Aorta (tissue), 5 donors: ENCODE results near the gene ARHGEF11. TPM values are rescaled to one million over a fixed set of nuclear protein-coding genes. Genes with fewer than 3 reads are reported as not detected.

Experiments used
- ATAC-seq: fragments of 200-7000 bp; cut with Tn5 transposase; one replicate; pipeline ENCODE4 v1.9.1; 2022; ENCODE audit warnings: moderate library complexity; ENCODE audit not compliant: low FRiP score
- DNase-seq, 2 donors: peaks; one replicate each; pipeline ENCODE4 v3.0.0-alpha.2; 2020
- H3K27ac ChIP-seq, 2 donors: one replicate each; pipeline ENCODE4 v1.5.1; 2013; ENCODE audit warnings: low read length in 2 of 2, mild to moderate bottlenecking in 2 of 2, moderate library complexity in 2 of 2, control low read depth in 1 of 2, inconsistent platforms in 1 of 2, low read depth in 1 of 2
- H3K27me3 ChIP-seq, 2 donors: one replicate each; pipeline ENCODE4 v1.6.1; 2013; ENCODE audit warnings: control low read depth in 1 of 2, low read length in 1 of 2, mild to moderate bottlenecking in 1 of 2, moderate library complexity in 1 of 2; ENCODE audit not compliant: insufficient read depth in 2 of 2, control insufficient read depth in 1 of 2
- H3K36me3 ChIP-seq, 2 donors: one replicate each; pipeline ENCODE4 v1.6.1; 2013; ENCODE audit warnings: control low read depth in 1 of 2, low read length in 1 of 2, mild to moderate bottlenecking in 1 of 2; ENCODE audit not compliant: insufficient read depth in 2 of 2, control insufficient read depth in 1 of 2
- H3K4me1 ChIP-seq, 2 donors: one replicate each; pipeline ENCODE4 v1.6.1; 2013; ENCODE audit warnings: low read length in 2 of 2, control low read depth in 1 of 2, mild to moderate bottlenecking in 1 of 2, moderate library complexity in 1 of 2; ENCODE audit not compliant: insufficient read depth in 2 of 2, control insufficient read depth in 1 of 2
- H3K4me3 ChIP-seq, 2 donors: one replicate each; pipeline ENCODE4 v1.5.1; 2013; ENCODE audit warnings: low read length in 2 of 2, control low read depth in 1 of 2, mild to moderate bottlenecking in 1 of 2
- H3K9me3 ChIP-seq: one replicate; pipeline ENCODE4 v1.6.1; 2013; ENCODE audit warnings: mild to moderate bottlenecking, low read length; ENCODE audit not compliant: control insufficient read depth
- WGBS, 2 donors: extraction: QIAGEN DNeasy Blood & Tissue Kit; methylation state at CpG; one replicate each; pipeline ENCODE4 v1.1.7; 2013; 5-methylcytosine and 5-hydroxymethylcytosine counted together
- intact Hi-C, 2 donors: fragments of 100-400 bp; cut with DNase I; formaldehyde crosslinking; loops; one replicate each; pipeline versions ENCODE4 v1.14.2 to v1.15.0; 2022
- polyA plus RNA-seq, 2 donors: library from polyadenylated mRNA; stranded (reverse); fragments of 200-250 nt; gene quantifications; one replicate each; pipeline ENCODE4 v1.2.3, GENCODE V29; 2013
- total RNA-seq, 2 donors: library from RNA; stranded (reverse); fragmentation: NEBNext Ultra II Directional; extraction: Animal tissue kit (Norgen Biotek cat#: 25700); gene quantifications; one replicate each; pipeline ENCODE4 v1.2.1, GENCODE V29; 2021
- donor health status: healthy with polysubstance abuse.
- donor health status: Bipolar disorder and iron deficiency.
- donor health status: DM: no; HTN: no; CAD: no.
- donor health status: DM: no; HTN: no; CAD: no.
- donor health status: DM: yes; HTN: yes; CAD: no.

The ARHGEF11 gene
- total and polyA plus RNA-seq, 4 donors, result 9.3 to 47.8 (median 24.6) TPM

- intact Hi-C loops, result no loop called here
- H3K4me1 ChIP-seq, result no peaks in the 10 kb centered on the region
Measured at GRCh38 chr1:156949127-156949526, 96.4 kb downstream of the ARHGEF11 start.

GRCh38 chr1:156948708-156949107 is 96.8 kb downstream of the ARHGEF11 start:
- Histone ChIP-seq H3K27ac (no peak overlapping the region), H3K4me3 (no peak overlapping the region), H3K9me3 (no peaks in the 10 kb centered on the region), H3K4me1 (no peaks in the 10 kb centered on the region), H3K27me3 (no peaks in the 10 kb centered on the region), H3K36me3 (peaks cover 0 to 15% of the 10 kb centered on the region in 2 donors)
- intact Hi-C loops, result no loop called here
- WGBS, 2 donors, result 56 to 64% methylated on average over 4 of the region's 4 CpGs
- DNase-seq, result no peak
- no peak for ATAC-seq

More at GRCh38 chr1:156949127-156949526, 96.4 kb downstream of the ARHGEF11 start:
- no peaks in the 10 kb centered on the region for H3K9me3 ChIP-seq
- DNase-seq (no peak), ATAC-seq (no peak)
- H3K4me3 ChIP-seq, result no peak overlapping the region
- 92 to 94% methylated on average over 5 of the region's 5 CpGs for WGBS, 2 donors
- H3K36me3 ChIP-seq, result peaks cover 0 to 15% of the 10 kb centered on the region in 2 donors
- H3K27ac ChIP-seq, result no peak overlapping the region
- no peaks in the 10 kb centered on the region for H3K27me3 ChIP-seq

- no peaks in the 10 kb centered on the region for H3K27me3 ChIP-seq
- intact Hi-C loops, result no loop called here
- no peak for ATAC-seq
- no peaks in the 10 kb centered on the region for H3K4me1 ChIP-seq
- DNase-seq, result no peak
- no peak overlapping the region for H3K4me3 ChIP-seq
- no peak overlapping the region for H3K27ac ChIP-seq
- H3K36me3 ChIP-seq, result peaks cover 0 to 17% of the 10 kb centered on the region in 2 donors
- 95 to 96% methylated on average over 17 of the region's 17 CpGs for WGBS, 2 donors
- no peaks in the 10 kb centered on the region for H3K9me3 ChIP-seq
Measured at GRCh38 chr1:156947818-156948525, 97.6 kb downstream of the ARHGEF11 start.

- no peak overlapping the region for H3K27ac ChIP-seq
- no peak for ATAC-seq
- intact Hi-C loops, result no loop called here
- no peak for DNase-seq
- no peaks in the 10 kb centered on the region for H3K27me3 ChIP-seq
- H3K9me3 ChIP-seq, result no peaks in the 10 kb centered on the region
- no peak overlapping the region for H3K4me3 ChIP-seq
- H3K36me3 ChIP-seq, result peaks cover 0 to 17% of the 10 kb centered on the region in 2 donors
- no peaks in the 10 kb centered on the region for H3K4me1 ChIP-seq
- 94 to 96% methylated on average over 9 of the region's 9 CpGs for WGBS, 2 donors
Measured at GRCh38 chr1:156947127-156947526, 98.4 kb downstream of the ARHGEF11 start.

GRCh38 chr1:156945881-156946661 is 99.5 kb downstream of the ARHGEF11 start:
- peaks cover 0 to 13% of the 10 kb centered on the region in 2 donors for H3K36me3 ChIP-seq
- 85 to 88% methylated on average over 11 of the region's 11 CpGs for WGBS, 2 donors
- intact Hi-C loops, result no loop called here

GRCh38 chr1:156944848-156945247 is 100.7 kb downstream of the ARHGEF11 start:
- no peaks in the 10 kb centered on the region for H3K9me3 ChIP-seq
- no peak overlapping the region for H3K4me3 ChIP-seq
- WGBS, 2 donors, result 92 to 93% methylated on average over 8 of the region's 8 CpGs
- H3K27me3 ChIP-seq, result no peaks in the 10 kb centered on the region
- no peaks in the 10 kb centered on the region for H3K4me1 ChIP-seq
- no peak for DNase-seq
- H3K36me3 ChIP-seq, result peaks cover 0 to 13% of the 10 kb centered on the region in 2 donors
- H3K27ac ChIP-seq, result no peak overlapping the region
- intact Hi-C loops, result no loop called here
- no peak for ATAC-seq

More at GRCh38 chr1:156945881-156946661, 99.5 kb downstream of the ARHGEF11 start:
- no peak for ATAC-seq
- Histone ChIP-seq H3K9me3 (no peaks in the 10 kb centered on the region), H3K27ac (no peak overlapping the region), H3K4me1 (no peaks in the 10 kb centered on the region), H3K27me3 (no peaks in the 10 kb centered on the region), H3K4me3 (no peak overlapping the region)
- DNase-seq, result no peak

GRCh38 chr1:156944268-156944667 is 101.3 kb downstream of the ARHGEF11 start:
- no peak overlapping the region for H3K4me3 ChIP-seq
- no peaks in the 10 kb centered on the region for H3K27me3 ChIP-seq
- no peak for DNase-seq
- no peaks in the 10 kb centered on the region for H3K4me1 ChIP-seq
- intact Hi-C loops, result no loop called here
- no peak overlapping the region for H3K27ac ChIP-seq
- WGBS, 2 donors, result 93 to 94% methylated on average over 1 of the region's 1 CpG
- ATAC-seq, result no peak
- H3K9me3 ChIP-seq, result no peaks in the 10 kb centered on the region
- peaks cover 0 to 13% of the 10 kb centered on the region in 2 donors for H3K36me3 ChIP-seq

- 93 to 97% methylated on average over 3 of the region's 3 CpGs for WGBS, 2 donors
- DNase-seq, result no peak
- H3K36me3 ChIP-seq, result peaks cover 0 to 13% of the 10 kb centered on the region in 2 donors
Measured at GRCh38 chr1:156943756-156944155, 101.8 kb downstream of the ARHGEF11 start.

More at GRCh38 chr1:156943756-156944155, 101.8 kb downstream of the ARHGEF11 start:
- Histone ChIP-seq H3K27me3 (no peaks in the 10 kb centered on the region), H3K27ac (no peak overlapping the region), H3K9me3 (no peaks in the 10 kb centered on the region), H3K4me1 (no peaks in the 10 kb centered on the region), H3K4me3 (no peak overlapping the region)
- intact Hi-C loops, result no loop called here
- ATAC-seq, result no peak
